Measurements from ENCODE around the gene UGGT1.

- TF ChIP-seq CTCF (IDR thresholded peaks at IDR 0.05) (no peak), EP300 (IDR thresholded peaks at IDR 0.05) (no peak), POLR2A (IDR thresholded peaks at IDR 0.05) (no peak), POLR2AphosphoS5 (IDR thresholded peaks at IDR 0.05) (no peak)
Measured at GRCh38 chr2:128159437-128159836, 68.4 kb downstream of the UGGT1 start.
